IPS-18c (cell line): ENCODE measurements around the gene CCDC136.

Experiments used
- H3K4me3 ChIP-seq: 2 replicates; pipeline ENCODE4 v1.7.0; 2013; ENCODE audit warnings: low read depth, mild to moderate bottlenecking, low read length, moderate library complexity; ENCODE audit not compliant: insufficient read depth
- H3K9me3 ChIP-seq: one replicate; pipeline ENCODE4 v1.6.1; 2013; ENCODE audit warnings: mild to moderate bottlenecking, low read length, moderate library complexity; ENCODE audit not compliant: control insufficient read depth, insufficient read depth

CCDC136 gene

DNA sequence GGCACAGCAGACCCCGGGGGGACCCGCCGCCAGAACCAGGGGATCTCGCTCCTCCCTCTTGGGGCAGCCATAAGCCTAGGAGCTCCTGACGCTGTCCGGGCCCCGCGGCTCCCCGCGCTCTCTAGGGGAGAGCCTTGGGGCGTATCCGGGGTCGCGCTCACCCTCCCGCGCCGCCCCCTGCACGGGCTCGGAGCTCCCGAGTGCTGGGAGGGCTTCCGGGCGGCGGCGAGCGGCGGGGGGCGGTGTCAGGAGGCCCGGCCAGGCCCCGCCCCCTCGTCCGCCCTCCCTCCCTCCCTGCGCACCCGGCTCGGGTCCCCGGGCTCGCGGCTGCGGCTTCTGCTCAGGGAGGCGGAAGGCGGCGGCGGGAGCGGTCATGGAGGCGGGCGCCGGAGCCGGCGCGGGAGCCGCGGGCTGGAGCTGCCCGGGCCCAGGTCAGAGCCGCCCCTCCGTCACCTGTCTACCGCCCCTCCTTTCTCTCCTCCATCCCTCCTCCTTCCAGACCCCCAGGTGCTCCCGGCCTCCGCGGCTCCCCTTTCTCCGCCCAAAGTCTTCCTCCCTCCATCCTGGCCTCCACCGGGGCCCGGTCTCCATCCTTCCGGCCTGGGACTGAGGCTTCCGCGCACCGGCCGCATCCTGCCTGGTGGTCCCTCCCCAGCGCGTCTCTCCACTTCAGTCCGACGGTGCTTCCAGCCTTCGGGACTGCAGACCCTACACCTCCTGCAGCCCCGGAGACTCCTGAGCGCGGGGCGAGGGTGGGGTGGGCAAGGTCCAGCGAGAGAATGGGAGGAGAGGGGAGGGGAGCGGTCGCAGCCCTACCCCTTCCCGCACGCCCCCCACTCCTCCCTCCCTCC, at the start of gene CCDC136:
Gene CCDC136 (plus strand): TSS at position 848 of the 851 bp plus-strand sequence. CDS start 444 bp downstream, outside the sequence.
- peak within 1 kb of the TSS; percentile 73 for H3K4me3 ChIP-seq
- no peaks in the 10 kb centered on the region for H3K9me3 ChIP-seq

DNA sequence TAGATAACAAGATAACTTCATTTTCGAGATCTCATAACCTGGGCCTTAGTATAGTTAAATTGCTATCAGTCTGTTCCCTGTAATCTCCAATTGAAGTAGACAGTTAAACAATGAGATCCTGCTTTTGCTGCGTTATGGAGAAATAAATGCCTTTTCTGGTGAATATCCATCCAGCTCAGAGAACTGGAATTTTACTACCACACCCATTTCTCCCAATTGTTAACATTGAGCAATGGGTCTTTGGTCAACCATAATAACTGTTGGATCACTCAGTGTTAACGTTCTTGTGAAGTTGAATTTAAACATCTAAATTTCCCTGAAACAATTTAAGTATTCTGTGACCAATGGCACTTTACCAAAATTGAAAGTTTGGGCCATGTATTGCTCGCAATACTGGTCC, 49.6 kb upstream of the CCDC136 start:
- Histone ChIP-seq H3K4me3 (no peak overlapping the region), H3K9me3 (no peaks in the 10 kb centered on the region)

DNA sequence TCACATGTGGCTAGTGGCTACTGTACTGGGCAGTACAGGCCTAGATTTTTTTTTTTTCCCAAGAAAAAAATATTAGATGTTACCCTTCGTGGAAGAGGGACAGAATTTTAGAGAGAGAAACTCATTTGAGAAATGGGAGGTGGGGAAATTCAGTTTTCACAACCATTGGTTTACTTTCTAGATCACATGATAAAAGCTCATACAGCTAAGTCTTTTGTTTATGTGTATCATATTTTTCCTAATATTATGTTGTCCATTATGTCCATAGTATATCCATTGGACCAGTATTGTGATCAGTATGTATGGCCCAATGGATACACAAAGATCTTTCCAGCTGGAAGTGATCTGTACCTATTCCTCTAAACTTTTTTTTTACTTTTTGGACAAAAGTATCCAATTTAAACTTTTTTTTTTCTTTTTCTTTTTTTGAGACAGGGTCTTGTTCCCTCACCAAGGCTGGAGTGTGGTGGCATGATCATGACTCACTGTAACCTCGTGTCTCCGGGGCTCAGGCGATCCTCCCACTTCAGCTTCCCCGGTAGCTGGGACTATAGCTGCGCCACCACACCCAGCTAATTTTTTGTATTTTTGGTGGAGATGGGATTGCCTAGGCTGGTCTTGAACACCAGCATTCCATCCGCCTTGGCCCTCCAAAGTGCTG, 48.5 kb upstream of the CCDC136 start:
- Histone ChIP-seq H3K9me3 (no peaks in the 10 kb centered on the region), H3K4me3 (no peak overlapping the region)

DNA sequence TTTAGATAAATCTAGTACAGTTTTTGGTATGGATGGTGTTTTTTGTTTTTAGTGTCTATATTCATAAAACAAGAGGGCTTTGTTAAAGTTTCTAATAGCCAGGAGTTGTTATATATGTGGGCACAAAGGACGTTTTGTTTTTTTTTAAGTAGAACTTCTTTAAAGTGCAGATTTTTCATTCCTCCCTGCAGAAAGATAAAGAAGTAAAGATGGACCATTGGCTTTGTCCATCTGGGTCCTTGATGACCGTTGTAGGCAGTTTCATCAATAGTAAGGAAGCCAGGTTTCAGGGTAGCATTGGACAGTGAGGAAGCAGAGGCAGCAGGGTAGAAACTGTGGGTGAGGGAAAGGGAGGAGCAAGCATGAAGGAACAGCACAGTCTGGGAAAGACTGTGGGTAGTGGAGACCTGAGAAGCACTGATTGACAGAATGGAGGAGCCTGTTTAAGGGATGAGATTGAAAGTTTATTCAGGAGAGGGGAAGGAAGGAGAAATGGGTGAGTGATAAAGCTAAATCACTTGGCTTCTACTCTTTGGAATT, 47.3 kb upstream of the CCDC136 start:
- no peak overlapping the region for H3K4me3 ChIP-seq
- H3K9me3 ChIP-seq, result no peaks in the 10 kb centered on the region

DNA sequence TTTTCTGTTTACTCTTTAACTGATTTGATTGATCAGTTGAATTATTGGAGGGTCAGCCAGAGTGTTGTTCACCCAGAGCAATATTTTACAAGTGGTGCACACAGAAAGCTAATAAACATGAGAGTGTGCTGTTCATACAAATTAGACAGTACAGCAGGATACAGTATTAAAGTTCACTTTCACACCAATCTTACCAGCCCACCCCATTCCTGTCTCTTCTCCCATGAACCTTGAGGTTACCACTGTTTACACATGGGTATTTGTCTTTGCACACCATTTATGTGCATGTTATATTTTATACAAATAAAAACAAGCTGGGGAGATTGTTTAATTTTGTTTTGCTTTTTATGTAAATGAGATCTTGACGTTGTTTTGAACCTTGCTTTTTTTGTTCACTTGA, 46.1 kb upstream of the CCDC136 start:
- H3K9me3 ChIP-seq, result no peaks in the 10 kb centered on the region
- H3K4me3 ChIP-seq, result no peak overlapping the region

DNA sequence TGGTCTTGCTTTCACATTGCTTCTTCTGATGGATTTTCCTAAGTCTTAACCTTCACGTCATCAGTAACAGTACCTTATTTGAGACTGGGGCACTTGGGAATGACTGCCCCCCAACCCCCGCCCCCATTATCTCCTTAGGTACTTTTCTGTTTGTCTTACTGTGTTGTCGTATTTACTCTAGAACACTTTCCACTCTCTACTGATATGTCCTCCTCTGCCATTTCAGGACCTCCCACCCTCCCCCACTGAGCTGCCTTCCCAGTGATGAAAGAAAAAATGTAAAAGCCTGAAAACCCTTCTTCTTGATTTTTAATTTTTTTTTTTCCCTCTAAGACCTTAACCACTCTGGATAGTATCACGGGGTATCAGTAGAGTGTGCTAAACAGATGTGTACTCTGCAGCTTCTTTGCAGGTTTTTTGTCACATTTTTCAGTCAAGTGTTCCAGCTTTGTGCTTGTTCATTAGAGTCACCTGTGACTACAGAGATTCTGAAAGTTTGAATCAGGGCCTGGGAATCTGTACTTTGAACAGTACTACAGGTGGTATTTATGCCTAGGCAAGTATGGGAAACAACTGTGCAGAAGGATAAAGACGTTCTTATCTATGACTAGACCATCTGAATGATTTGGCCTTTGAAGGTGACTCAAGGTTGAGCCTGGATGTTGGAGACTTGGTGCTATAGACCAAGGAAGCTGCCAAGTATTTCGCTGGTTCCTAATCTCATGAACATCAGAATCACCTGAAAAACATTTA, 44.3 kb upstream of the CCDC136 start:
- Histone ChIP-seq H3K4me3 (no peak overlapping the region), H3K9me3 (no peaks in the 10 kb centered on the region)

DNA sequence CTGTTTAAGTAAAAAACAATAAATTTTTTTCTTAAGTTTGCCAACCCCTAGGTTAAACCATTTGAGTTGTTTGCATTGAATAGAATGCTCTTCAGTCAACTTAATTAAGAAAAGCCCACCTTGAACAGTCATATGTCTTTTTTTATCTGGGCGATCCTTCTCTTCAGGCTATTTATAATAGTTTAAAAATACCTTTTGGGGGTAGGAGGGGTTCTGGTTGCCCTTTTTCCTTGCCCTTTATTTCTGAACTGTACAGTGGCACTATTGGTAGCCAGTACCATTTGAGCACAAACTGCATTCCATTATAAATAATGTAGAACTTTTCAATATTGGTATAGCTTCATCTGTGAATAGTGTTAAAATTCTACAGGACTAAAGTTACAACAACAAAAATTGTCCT, 39.5 kb upstream of the CCDC136 start:
- H3K9me3 ChIP-seq, result no peaks in the 10 kb centered on the region
- H3K4me3 ChIP-seq, result no peak overlapping the region

DNA sequence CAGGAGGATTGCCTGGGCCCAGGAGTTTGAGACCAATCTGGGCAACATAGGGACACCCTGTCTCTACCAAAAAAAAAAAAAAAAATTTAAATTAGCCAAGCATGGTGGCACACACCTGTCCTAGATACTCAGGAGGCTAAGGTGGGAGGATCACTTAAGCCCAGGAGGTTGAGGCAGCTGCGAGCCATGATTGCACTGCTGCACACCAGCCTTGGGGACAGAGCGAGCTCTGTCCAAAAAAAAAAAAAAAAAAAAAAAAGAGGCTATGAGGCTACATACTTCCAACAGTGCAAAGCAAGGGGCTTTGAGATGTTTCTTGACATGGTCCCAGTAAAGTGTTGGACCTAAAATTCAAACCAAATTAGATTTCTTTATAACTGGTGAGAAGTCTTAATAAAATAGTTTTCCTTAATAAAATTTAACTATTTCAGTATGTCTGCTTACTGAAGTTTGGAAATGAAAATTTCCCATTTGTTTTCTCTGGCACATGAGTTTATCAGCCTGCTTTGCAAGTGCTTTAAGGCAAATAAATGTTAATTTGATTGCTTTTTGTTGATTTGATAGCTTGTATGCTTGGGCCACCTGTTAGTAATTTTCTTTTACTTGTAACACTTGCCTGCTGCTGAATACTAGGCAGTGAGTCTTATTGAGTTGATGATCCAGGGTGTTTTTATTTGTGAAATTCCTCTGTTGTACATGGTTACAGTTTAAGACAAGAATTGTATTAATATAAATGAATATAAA, 36.5 kb upstream of the CCDC136 start:
- H3K9me3 ChIP-seq, result no peaks in the 10 kb centered on the region
- no peak overlapping the region for H3K4me3 ChIP-seq

DNA sequence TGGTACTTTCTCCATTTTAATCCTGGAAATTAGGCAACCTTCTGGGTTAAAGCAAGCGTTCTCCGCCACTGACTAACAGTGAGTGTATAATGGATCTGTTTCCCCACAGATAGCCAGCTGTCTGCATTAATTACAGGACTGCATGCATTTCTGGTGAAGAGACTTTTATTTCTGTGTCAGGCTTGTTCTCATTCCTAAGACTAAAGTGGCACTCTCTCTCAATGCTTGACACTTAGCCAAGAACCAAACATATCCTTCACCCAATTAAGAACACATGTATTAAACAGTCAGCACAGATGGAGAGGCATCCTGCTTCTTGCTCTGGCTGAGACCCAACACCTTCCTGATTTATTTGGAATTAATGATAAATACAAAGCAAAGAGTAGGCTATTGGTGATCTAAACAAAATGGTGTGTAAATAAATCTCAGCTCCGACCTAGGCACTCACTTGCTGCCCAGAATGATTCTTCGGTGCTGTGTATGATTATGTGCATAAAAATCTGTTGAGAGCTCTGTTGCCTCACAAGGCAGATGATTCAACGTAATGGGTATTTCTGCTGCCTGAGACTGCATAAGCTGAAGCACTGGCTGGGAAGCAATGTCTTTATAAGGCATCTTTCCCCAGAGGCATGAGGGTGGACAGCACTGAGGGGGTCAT, 35.8 kb upstream of the CCDC136 start:
- no peaks in the 10 kb centered on the region for H3K9me3 ChIP-seq
- no peak overlapping the region for H3K4me3 ChIP-seq

DNA sequence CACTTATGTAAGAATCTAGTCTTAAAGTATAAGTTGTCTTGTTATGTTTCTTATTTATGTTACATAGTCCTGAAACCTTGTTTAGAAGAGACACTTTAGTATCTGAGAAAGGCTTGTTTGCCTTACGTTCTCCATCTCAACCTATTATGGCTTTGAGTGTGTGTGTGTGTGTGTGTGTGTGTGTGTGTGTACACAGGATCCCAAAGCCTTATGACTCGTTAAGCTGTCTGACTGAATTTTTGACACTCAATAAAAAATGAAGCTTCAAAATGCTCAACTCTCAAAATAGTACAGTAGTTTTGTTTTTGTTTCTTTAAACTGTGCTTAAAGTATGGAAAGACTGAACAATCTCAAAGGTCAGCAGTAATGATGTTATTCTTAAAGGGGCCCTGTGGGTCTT, 34.6 kb upstream of the CCDC136 start:
- Histone ChIP-seq H3K9me3 (no peaks in the 10 kb centered on the region), H3K4me3 (no peak overlapping the region)

DNA sequence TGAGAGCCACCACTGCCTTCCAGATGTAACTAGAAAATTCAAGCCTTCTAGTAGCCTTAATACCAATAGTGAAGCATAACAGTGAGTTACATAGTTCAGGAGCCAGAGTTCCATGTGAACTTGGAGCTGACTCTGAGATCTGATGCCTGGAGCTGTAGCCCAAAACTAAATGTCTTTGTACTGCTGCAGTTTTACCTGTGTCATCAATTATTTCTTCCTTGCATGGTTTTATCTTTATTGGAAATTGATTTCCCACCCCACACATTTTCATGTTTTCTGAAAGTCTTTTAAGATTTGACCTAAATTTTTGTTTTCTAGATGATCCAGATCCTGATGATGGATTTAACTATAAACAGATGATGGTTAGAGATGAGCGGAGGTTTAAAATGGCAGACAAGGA, 33.2 kb upstream of the CCDC136 start:
- H3K4me3 ChIP-seq, result no peak overlapping the region
- H3K9me3 ChIP-seq, result no peaks in the 10 kb centered on the region

DNA sequence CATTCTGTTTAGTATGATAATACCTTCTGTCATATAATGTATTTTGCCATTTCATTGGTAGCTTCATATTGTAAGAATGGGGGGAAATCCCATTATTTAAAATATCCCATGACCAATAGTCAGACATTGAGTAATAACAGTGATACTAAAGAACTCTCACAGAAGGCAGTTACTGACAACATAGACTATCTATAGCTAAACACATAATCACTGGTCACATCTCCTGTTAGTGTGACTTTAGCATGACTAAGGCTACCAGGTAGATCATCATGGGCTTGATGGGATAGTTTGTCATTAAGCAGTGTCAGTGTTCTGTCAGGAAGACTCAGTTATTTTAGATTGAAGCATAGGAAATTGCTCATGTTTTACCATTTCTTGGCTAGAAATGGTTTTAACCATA, 32.5 kb upstream of the CCDC136 start:
- Histone ChIP-seq H3K9me3 (no peaks in the 10 kb centered on the region), H3K4me3 (no peak overlapping the region)

DNA sequence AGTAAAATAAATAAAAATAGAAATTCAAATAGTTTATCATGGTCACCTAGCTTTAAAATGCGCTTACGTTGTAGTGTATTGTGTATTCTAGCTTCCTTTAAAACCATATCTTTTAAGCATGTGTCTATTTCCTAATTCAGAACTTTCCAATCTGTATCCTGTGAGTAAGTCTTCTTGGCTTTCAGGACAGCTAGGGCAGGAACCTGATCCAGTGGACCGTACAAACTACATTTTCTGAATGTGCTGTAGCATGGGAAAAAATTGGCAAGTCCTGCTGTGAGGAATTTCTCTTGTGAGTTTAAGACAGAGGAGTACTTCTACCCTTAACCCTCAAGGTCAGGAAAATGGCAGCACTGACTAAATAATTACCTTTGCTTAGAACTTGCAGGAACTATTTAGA, 28.2 kb upstream of the CCDC136 start:
- Histone ChIP-seq H3K9me3 (no peaks in the 10 kb centered on the region), H3K4me3 (no peak overlapping the region)

DNA sequence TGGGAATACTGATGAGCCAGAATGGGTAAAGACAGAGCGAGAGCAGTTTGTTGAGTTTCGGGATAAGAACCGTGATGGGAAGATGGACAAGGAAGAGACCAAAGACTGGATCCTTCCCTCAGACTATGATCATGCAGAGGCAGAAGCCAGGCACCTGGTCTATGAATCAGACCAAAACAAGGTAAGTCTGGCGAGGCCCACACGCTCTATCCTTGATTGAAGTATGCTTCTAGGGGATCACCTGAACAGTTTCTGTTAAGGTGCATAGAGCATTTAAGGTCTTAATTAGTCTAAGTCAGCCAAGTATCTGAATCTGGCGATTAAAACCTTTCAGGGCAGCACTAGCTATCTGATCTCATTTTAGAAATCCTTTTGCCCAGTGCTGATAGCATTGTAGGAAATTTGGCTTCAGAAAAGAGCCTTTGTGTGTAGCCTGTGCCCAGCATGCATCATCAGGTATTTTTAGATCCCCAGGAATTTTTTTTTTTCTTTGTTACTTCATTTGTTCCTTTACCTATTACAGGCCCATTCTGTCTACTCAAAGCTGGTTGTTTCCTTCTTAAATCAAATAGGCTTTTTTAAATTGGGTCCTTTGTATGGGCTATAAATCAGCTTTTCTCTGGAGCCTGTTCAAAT, 24.2 kb upstream of the CCDC136 start:
- H3K4me3 ChIP-seq, result no peak overlapping the region
- no peaks in the 10 kb centered on the region for H3K9me3 ChIP-seq

DNA sequence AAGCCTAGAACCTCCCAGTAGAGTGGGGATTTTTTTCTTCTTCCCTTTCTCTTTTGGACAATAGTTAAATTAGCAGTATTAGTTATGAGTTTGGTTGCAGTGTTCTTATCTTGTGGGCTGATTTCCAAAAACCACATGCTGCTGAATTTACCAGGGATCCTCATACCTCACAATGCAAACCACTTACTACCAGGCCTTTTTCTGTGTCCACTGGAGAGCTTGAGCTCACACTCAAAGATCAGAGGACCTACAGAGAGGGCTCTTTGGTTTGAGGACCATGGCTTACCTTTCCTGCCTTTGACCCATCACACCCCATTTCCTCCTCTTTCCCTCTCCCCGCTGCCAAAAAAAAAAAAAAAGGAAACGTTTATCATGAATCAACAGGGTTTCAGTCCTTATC, 21.5 kb upstream of the CCDC136 start:
- H3K4me3 ChIP-seq, result no peak overlapping the region
- no peaks in the 10 kb centered on the region for H3K9me3 ChIP-seq

DNA sequence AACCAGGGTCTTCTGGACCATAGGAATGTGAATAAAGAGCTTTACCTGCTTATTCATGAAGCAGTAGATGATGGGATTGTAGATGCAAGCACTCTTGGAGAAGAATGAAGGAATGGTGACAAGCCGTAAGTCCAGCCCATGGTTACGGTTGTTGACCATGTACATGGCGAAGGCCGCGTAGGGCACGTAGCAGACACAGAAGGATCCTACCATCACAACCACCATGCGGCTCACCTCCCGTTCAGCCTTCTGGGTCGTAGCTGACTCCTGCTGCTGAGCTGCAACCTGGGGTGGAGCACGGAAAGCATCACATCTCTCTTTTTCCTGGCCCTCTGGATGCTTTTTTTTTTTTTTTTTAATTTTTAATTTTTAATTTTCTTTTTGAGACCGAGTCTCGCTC, 18.2 kb upstream of the CCDC136 start:
- Histone ChIP-seq H3K4me3 (no peak overlapping the region), H3K9me3 (no peaks in the 10 kb centered on the region)
